HG03558 (cell line): ENCODE data around the gene CAP2.

Source experiments
- ATAC-seq: cut with Tn5 transposase; IDR thresholded peaks from one replicate; pipeline ENCODE4 v1.9.1; 2021; ENCODE audit warnings: moderate number of reproducible peaks; ENCODE audit not compliant: unreplicated experiment; ENCODE audit errors: extremely low read depth

The CAP2 gene, protein sequence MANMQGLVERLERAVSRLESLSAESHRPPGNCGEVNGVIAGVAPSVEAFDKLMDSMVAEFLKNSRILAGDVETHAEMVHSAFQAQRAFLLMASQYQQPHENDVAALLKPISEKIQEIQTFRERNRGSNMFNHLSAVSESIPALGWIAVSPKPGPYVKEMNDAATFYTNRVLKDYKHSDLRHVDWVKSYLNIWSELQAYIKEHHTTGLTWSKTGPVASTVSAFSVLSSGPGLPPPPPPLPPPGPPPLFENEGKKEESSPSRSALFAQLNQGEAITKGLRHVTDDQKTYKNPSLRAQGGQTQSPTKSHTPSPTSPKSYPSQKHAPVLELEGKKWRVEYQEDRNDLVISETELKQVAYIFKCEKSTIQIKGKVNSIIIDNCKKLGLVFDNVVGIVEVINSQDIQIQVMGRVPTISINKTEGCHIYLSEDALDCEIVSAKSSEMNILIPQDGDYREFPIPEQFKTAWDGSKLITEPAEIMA

DNA sequence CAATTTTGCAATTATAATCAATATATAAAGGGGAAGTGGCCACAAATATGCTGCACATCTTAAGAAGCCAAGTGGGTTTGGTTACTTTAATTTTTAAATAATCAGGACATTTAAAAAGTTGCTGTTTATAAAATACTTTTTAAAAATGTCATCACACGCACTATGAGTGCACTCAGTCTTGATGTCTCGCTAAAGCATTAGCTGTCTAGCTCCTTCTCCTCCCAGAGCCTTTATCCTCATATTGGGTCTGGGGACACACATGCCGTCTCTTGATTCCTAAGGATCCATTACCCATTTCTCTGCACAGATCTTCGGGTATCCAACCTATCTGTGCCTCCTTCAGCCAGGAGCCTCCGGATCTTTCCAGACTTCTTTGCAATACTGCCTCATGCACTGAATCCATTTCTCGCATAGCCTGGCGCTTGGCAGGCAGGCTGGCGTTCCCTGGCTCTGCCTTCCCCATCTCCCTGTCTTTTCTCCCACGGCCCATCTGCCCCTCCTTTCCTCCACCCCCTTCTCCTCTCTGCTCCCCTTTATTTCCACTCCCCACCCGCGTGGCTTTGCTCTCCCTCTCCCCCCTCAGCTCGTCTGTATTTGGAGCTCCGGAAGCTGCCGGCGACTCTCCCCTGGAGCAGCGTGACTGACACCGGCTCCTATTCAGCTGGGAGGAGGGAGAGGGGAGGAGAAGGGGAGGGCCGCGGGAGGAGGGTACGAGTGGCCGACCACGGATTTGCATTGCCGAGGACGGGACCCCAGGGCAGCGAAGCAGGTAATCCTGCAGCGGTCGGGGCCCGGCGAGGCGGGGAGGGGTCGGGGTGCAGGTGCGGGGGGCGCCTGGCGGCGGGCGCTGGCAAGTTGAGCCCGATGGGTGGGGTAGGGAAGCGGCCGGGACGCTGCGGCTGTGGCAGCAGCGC, at the start of gene CAP2:
Gene CAP2 (plus strand): TSS at position 618 of the 914 bp plus-strand sequence. CDS start 27,961 bp downstream, outside the sequence.
- ATAC-seq: no peak

DNA sequence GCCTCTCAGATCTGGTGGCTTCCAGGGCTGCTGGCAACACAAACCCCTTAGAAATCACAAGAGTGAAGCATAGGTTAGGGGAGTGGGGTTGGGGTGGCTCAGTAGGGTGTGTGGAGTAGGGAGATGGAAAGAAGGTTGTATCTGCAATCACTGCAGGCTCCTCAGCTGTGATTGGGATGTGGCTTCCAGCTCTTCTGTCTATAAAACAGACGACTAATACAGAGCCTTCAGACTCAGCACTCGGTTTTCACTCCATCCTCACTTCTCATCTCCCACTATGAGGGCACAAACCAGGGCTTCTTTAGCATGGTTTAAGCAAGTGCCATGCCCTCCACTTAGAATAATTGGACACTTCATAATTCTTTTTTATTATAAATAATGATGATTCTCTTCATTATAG, 46.4 kb upstream of the CAP2 start:
- ATAC-seq: no peak

DNA sequence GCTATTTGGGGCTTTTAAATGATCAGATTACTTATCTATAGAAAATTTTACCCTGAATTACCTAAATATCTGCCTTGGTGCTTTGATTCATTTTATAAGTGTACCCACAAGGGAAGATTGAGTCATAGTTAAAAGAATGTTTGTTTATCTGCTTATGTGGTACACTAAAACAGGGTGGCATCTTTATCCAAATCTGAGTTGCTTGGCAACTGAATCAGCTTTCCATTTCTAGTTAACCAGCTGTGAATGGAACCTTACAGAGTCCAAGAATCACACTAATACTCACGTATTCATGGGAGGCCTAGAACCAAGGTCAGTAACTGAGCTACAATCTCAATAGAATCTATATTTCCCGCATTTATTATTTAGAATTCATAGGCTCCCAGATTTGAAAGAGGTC, 44.0 kb upstream of the CAP2 start:
- ATAC-seq: no peak

DNA sequence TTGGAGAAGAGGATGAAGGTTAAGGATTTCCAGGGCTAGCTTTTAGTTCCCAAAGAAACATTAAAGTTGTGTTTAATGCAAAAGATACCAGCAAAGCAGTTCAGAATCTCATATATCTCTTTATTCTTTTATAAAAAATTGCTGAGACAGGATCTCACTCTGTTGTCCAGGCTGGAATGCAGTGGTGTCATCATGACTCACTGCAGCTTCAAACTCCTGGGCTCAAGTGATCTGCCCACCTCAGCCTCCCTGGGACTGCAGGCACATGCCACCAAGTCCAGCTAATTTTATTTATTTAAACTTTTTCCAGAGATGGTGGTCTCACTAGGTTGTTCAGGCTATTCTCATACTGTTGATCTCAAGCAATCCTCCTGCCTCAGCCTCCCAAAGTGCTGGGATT, 41.1 kb upstream of the CAP2 start:
- no peak for ATAC-seq

DNA sequence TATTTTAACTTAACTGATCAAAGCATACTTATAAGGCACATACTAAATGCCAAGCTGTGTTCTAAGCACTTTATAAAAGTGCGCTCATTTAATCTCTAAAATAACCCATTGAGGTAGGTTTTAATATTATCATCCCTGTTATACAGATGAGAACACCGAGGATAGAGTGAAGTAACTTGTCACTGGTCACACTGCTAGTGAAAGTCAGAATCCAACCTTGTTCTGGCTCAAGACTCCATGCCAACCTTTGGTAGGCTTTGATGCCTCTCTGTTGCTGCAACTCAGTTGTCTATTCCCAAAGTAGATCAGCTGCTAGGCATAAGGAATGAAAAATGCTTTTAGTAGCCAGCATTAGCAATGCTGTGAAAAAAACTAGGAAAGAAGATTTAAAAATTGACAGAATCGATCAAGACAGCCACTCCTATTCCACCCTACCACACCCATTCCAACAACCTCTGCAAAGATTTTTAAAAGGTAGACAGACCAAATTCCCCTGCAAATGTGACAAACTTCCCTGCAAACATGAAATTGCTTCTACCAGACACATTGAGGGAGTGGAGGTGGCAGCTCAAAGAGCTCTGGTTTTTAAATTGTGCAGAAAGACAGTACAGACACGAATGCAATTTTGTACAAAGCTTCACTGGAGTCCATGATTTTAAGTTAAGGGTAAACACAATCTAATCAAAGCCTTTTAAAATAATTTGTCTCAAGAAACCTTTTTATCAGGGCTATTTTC, 39.8 kb upstream of the CAP2 start:
- ATAC-seq: no peak

DNA sequence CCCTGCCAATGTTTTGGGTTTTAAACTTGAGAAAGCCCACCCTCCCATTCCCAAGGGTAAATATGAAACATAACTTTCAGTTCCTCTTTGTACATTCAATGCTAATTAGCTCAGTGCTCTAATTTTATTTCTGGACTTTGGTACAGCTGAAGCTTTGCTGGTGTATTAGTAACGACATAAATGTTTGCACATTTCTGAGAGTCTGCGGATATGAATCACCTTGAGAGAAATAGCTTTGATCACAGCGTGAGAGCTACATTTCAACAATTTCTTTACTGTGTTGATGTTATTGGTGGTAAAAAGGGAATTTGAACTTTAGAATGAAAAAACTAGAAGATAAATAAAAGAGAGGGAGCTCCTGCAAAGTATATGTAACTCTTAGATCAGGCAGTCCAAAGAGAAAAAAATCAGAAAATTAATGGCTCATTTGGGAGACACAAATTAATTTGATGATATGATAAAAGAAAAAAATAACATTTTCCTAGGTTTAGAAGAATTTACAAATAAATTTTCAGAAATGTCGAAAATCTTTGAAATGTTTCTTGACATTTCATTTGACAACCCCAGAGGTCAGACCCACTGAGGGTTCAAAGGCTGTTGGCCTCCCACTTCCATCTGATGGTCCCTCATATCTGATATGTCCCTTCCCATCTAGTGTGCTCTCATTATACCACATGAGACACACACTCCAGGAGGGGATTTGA, 38.5 kb upstream of the CAP2 start:
- ATAC-seq: no peak

DNA sequence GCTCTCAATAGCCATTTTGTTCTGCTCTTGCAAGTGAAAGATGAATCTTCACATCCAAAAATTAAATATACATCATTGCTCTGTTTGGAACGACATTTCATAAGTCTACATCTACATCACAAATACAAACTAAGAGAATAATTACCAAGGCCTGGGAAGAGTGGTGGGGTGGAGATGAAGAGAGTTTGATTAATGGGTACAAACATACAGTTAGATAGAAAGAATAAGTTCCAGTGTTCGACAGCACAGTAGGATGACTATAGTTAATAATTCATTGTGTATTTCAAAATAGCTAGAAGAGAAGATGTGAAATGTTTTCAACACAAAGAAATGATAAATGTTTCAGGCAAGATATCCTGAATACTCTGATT, 38.0 kb upstream of the CAP2 start:
- no peak for ATAC-seq

DNA sequence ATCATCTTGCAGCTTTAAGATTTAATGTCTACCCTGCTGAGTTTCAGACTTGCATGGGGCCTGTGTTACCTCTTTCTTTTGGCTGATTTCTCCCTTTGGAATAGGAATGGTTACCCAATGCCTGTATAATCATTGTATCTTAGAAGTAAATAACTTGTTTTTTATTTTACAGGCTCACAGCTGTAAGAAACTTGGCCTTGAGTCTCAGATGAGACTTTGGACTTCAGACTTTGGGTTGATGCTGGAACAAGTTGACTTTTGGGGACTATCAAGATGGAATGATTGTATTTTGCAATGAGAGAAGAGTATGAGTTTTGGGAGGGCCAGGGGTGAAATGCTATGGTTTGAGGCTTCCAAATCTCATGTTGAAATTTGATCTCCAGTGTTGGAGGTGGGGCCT, 34.9 kb upstream of the CAP2 start:
- ATAC-seq: no peak

DNA sequence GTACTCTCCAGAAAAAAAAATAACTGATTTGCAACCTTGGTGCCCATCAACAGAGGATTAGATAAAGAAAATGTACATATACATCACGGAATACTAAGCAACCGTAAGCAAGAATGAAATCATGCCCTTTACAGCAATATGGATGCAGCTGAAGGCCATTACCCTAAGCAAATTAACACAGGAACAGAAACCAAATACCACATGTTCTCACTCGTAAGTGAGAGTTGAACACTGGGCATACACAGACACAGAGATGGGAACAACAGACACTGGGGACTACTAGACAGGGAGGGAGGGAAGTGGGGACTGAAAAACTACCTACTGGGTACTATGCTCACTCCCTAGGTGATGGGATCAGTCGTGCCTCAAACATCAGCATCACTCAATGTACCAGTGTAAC, 32.8 kb upstream of the CAP2 start:
- no peak for ATAC-seq

DNA sequence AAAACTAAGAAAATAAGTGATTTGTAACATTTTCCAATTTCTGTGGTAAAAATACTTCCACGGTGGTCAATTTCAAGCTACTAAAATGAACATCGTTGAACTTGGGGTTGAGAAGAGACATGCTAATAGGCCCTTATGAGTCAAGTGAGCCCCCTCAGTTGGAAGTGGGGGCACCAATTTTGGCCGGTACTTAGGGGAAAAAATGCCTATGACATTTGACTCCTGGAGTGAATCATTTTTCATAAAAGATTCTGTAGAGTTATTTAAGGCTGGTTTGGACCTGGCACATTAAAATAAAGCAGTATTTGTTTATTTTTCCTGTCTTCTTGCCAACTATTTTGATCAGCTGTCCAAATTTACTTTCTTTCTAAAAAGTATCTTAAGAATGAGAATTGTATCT, 32.4 kb upstream of the CAP2 start:
- no peak for ATAC-seq

DNA sequence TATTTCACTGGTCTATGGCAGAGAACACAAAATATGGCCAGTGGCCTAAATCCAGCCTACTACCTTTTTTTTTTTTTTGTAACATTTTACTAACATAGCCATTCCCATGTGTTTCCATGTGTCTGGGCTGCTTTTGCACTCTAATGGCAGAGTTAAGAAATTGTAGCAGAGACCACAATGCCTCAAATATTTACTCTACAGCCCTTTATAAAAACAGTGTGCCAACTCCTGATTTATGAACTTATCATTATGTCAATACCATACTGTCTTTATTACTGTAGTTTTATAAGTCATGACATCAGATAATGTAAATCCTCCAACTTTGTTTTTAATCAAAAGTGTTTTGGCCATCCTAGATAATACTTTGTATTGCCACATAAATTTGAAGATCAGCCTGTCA, 27.4 kb upstream of the CAP2 start:
- ATAC-seq: no peak

DNA sequence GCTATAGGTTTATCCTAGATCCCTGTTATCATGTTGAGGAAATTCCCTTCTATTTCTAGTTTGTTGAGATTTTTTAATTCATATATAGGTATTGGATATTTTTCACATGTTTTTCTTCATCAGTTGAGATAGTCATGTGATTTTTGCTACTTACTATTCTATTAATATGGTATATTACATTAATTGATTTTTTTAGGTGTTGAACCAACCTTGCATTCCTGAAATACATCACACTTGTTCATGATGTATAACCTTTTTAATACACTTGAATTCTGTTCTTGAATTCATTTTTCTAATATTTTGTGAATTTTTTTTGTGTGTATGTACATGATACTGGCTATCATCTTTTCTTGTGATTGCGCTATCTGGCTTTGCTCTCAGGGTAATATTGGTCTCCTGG, 25.5 kb upstream of the CAP2 start:
- no peak for ATAC-seq

DNA sequence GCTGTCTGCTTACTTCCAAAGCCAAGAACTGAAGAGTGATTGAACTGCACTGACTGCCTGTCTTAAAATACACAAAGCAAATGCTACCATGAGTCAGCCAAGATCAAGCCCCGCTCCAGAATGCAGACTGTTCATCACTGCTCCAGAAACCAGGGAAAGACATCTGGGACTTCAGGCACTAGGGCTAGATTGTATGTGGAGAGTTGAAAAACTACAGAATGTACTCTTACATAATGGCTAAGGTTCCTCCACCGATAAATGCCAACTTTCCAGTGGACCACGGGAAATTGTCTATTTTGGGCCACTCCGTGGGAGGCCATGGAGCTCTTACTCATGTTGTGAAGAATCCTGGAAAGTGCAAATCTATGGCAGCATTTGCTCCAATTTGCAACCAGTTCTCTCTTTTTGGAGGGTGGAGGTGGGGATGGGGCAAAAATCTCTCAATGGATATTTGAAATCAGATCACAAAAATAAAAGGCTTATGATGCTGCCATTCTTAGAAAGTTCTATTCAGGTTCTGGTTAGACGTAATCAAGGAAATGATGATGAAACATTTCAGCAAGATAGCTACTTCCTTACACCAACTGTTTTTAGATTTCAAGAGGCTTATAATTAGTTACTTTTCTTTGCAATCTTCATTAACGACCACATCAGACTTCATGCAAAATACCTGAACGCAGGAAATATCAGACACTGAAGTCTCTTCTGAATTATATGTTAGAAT, 11.8 kb upstream of the CAP2 start:
- ATAC-seq: no peak

DNA sequence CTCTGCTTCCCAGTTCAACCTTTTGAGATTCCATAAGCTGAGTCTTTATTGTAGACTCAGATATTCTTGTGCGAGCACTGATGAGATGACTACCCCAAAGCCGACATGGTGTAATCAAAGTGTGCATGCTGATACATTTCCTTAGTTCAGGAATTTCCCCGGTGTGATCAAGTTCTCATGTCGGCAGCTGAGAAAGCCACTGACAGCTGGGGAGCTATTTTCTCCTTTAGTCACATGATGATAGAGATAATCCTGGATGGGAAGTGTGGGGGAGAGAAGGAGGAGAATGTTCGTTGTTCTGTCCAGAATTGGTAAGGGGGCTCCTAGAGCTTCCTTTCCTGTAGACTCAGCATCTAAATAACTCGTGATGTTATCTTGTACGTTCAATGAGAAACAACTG, 7.7 kb upstream of the CAP2 start:
- ATAC-seq: no peak

DNA sequence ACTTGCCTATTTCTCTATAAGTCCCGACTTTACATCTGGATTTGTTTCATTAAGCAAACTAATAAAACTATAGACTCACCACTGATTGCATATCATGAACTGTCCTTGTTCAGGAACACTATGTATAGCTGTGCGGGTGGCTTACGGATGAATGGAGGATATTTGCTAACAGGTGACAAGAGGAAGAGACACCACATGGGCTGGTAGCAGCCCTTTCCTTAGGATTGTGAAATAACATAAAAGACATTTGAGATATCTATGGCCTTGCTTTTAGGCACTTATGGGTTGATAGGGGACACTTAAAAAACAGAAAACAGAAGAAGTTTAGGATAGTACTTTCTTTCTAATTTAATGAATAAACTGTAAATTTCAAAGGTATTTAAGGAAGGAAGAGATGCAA, 5.0 kb upstream of the CAP2 start:
- no peak for ATAC-seq

DNA sequence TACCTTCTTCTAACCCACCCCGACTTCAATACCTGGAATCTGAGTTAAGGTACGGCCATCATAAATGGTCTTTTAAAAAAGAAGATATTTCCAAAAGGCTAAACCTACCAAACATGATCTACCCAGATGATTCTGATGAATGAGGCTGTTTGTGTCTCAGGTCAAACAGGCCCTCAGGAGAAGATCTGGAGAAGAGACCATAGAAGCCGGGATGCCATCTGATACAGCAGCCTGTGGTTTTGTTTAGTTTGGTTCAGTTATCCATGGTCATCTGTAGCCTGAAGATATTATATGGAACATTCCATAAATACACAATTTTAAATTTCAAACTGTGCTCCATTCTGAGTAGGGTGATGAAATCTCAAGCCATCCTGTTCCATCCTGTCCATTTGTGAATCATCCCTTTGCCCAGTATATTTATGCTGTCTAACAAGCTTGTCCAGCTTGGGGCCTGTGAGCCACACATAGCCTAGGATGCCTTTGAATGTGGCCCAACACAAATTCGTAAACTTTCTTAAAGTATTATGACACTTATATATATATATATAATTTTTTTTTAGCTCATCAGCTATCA, 4.0 kb upstream of the CAP2 start:
- no peak for ATAC-seq

DNA sequence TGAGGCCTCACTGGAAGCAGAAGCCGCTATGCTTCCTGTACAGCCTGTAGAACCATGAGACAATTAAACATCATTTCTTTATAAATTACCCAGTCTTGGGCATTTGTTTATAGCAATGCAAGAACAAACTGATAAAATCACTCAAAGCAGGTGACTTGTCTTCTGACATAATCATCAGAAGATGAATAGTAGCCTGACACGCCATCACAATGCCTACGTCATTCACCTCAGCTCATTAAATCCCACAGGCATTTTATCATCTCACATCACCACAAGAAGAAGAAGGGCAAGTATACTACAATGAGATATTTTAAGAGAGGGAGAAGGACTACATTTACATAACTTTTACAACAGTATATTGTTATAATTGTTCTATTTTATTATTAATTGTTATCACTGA, 3.1 kb upstream of the CAP2 start:
- no peak for ATAC-seq

DNA sequence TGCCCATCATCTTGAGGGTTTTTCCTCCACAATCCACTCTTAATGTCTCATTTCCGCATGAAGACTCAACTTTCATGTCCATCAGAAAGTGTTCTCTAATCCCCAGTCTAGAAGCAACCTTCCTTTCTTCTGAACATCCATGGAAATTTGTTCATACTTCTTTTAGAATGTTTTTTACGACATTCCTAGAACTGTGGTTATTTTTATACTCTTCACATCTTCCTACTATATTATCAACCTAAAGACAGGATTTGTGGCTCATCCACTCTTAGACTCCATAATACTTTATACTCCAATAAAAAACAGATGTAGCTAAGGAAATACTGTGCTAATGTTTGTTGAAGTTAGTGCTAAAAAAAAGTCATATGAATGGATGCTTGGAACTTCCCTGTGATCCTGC, 1.4 kb upstream of the CAP2 start:
- no peak for ATAC-seq
